K562 (cell line): ENCODE data around the gene ARHGEF17. TPM values are rescaled to one million over a fixed set of nuclear protein-coding genes. Genes with fewer than 3 reads are reported as not detected.

Source experiments
- ILF3 ChIP-seq: fragments of 450-650 bp; IDR thresholded peaks from 2 replicates; pipeline ENCODE4 v1.6.1; 2018; ENCODE audit warnings: antibody characterized with exemption, mild to moderate bottlenecking, moderate library complexity, borderline replicate concordance
- KDM5B ChIP-seq: fragments of 200-600 bp; sonication (generic); IDR thresholded peaks from 2 replicates; pipeline ENCODE4 v1.6.1; 2012; ENCODE audit warnings: low read depth, mild to moderate bottlenecking, moderate library complexity, low read length, control low read depth, inconsistent platforms; ENCODE audit not compliant: insufficient replicate concordance
- RAD21 ChIP-seq, 2 experiments: fragments of 250-450 bp in 1 of 2; fragments of 450-650 bp in 1 of 2; sonication (Bioruptor Pico) in 1 of 2; formaldehyde crosslinking in 1 of 2; IDR thresholded peaks in 1 of 2; conservative IDR thresholded peaks in 1 of 2; 2 replicates each; pipeline versions ENCODE4 v1.4.0 to v1.8.0; 2020 to 2022; ENCODE audit warnings: mild to moderate bottlenecking in 2 of 2, moderate library complexity in 1 of 2
- TAF1 ChIP-seq: IDR thresholded peaks from 2 replicates; pipeline ENCODE4 v1.6.1; 2011; ENCODE audit warnings: mild to moderate bottlenecking, low read length, moderate library complexity; ENCODE audit not compliant: insufficient read depth, control insufficient read depth, severe bottlenecking; ENCODE audit errors: extremely low read depth
- YY1 ChIP-seq, 3 experiments: IDR thresholded peaks; 2 replicates each; pipeline ENCODE4 v1.6.1; 2011; ENCODE audit warnings: low read length in 2 of 3, mild to moderate bottlenecking in 2 of 3, moderate library complexity in 2 of 3, borderline replicate concordance in 1 of 3, control low read depth in 1 of 3, low read depth in 1 of 3; ENCODE audit not compliant: insufficient read depth in 3 of 3, insufficient replicate concordance in 2 of 3, control insufficient read depth in 1 of 3, insufficient read length in 1 of 3; ENCODE audit errors: extremely low read depth in 1 of 3
- ZNF696 ChIP-seq: fragments of 250-450 bp; sonication (Bioruptor Pico); conservative IDR thresholded peaks from 2 replicates; pipeline ENCODE4 v1.4.0; 2020; ENCODE audit warnings: mild to moderate bottlenecking, moderate library complexity
- polyA plus RNA-seq, 8 experiments: library from polyadenylated mRNA; depleted of rRNA in 4 of 8; stranded (reverse) in 5 of 8; unstranded in 3 of 8; fragments of >200 nt; fragmentation: Nextera tagmentation in 2 of 8; fragmentation: Illumina TruSeq in 1 of 8; extraction: Ambion mirVana in 2 of 8; extraction: Trizol in 1 of 8; gene quantifications; 2 replicates each; pipeline versions ENCODE4 v1.2.1 to v1.2.3, GENCODE V29; 2011 to 2014; ENCODE audit warnings: inconsistent platforms in 1 of 8, missing spikeins in 1 of 8
- total RNA-seq, 7 experiments: library from RNA; depleted of rRNA in 6 of 7; stranded (reverse); fragments of >200 nt in 6 of 7; fragmentation: Illumina TruSeq in 2 of 7; extraction: Trizol in 2 of 7; gene quantifications; 2 replicates each; pipeline versions ENCODE4 v1.2.1 to v1.2.3, GENCODE V29; 2011 to 2021; ENCODE audit warnings: low replicate concordance in 1 of 7
- TF ChIP-seq, protein P1 (sequence below): fragments of 450-650 bp; IDR thresholded peaks from 2 replicates; pipeline ENCODE4 v1.7.1; 2018; ENCODE audit warnings: mild to moderate bottlenecking, low read depth; ENCODE audit not compliant: partially characterized antibody
- TF ChIP-seq, protein P2 (sequence below), 2 experiments: fragments of 450-650 bp; formaldehyde crosslinking in 1 of 2; IDR thresholded peaks; 2 replicates each; pipeline versions ENCODE4 v1.4.0 to v1.6.1; 2014 to 2020; ENCODE audit warnings: mild to moderate bottlenecking in 2 of 2, borderline replicate concordance in 1 of 2, low read depth in 1 of 2
- TF ChIP-seq, protein P3 (sequence below): sonication (generic); formaldehyde crosslinking; IDR thresholded peaks from 2 replicates; pipeline ENCODE4 v1.8.1; 2023; ENCODE audit warnings: mild to moderate bottlenecking, missing genetic modification reagents
- TF ChIP-seq, protein P4 (sequence below), 3 experiments: fragments of 200-800 bp in 1 of 3; sonication (Bioruptor generic) in 1 of 3; sonication (generic) in 1 of 3; formaldehyde crosslinking in 1 of 3; IDR thresholded peaks; 2 replicates each; pipeline versions ENCODE4 v1.6.1 to v1.8.0; 2016 to 2022; ENCODE audit warnings: mild to moderate bottlenecking in 2 of 3, missing compliant biosample characterization in 2 of 3, missing genetic modification characterization in 2 of 3, missing genetic modification reagents in 1 of 3

Gene ARHGEF17
- total and polyA plus RNA-seq, 9 of the 15 experiments (the other 6 are each of a cell fraction or from before 2014, with no cell fraction given), result 0.04 to 0.68 (median 0.10) TPM; not detected in 2

DNA sequence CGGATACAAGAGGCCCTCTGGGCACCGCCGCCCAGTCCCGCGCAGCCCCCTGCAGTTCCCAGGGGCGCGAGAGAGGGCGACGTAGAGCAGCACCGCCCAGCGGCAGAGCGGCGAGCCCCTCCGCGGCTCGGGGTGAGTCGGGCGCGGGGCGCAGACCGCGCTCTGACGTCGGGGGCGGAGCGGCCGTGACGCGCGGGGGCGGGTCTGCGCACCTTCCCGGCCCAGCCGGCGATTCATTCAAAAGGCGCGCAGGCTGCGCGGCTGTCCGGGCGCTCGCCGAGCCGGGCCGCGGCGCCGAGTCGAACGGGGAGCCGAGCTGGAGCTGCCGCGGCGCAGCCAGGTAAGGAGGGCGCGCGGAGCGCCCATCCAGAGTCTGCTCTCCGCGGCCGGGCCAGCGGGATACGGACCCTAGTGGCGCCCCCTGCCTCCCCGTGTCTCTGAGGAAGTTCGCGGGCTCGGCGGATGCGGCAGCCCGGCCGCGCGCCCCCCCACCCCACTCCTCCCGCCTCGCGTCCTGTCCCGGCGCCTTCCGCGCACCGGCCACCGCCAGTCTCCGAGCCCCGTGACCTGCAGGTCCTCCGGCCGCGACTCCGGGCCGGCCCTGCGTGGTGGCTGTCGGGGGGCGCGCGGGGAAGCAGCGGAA, 68.2 kb downstream of the ARHGEF17 start, which contains the start of gene RELT (continued):
- TF ChIP-seq ILF3 (peak; percentile 57; the same call in 1 of the 2 replicates), RAD21 (CRISPR knock-in tag; conservative IDR thresholded peaks at IDR 0.05 in 1 of 2, IDR thresholded peaks at IDR 0.05 in 1 of 2) (peak; percentile 48 to 55), TAF1 (peak; percentile 90), ZNF696 (CRISPR knock-in tag) (no peak), YY1 (IDR thresholded peaks at IDR 0.05; ENCODE audit: borderline replicate concordance in 1 of 3, control insufficient read depth in 1 of 3, extremely low read depth in 1 of 3, insufficient read depth in 3 of 3, insufficient read length in 1 of 3, insufficient replicate concordance in 2 of 3, low read depth in 1 of 3, low read length in 2 of 3) (peak in 2 of 3 experiments; percentile 70 to 73), KDM5B (peak; percentile 91)
- TF ChIP-seq, protein P1, sequence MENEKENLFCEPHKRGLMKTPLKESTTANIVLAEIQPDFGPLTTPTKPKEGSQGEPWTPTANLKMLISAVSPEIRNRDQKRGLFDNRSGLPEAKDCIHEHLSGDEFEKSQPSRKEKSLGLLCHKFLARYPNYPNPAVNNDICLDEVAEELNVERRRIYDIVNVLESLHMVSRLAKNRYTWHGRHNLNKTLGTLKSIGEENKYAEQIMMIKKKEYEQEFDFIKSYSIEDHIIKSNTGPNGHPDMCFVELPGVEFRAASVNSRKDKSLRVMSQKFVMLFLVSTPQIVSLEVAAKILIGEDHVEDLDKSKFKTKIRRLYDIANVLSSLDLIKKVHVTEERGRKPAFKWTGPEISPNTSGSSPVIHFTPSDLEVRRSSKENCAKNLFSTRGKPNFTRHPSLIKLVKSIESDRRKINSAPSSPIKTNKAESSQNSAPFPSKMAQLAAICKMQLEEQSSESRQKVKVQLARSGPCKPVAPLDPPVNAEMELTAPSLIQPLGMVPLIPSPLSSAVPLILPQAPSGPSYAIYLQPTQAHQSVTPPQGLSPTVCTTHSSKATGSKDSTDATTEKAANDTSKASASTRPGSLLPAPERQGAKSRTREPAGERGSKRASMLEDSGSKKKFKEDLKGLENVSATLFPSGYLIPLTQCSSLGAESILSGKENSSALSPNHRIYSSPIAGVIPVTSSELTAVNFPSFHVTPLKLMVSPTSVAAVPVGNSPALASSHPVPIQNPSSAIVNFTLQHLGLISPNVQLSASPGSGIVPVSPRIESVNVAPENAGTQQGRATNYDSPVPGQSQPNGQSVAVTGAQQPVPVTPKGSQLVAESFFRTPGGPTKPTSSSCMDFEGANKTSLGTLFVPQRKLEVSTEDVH, result no peak
- TF ChIP-seq, protein P2, sequence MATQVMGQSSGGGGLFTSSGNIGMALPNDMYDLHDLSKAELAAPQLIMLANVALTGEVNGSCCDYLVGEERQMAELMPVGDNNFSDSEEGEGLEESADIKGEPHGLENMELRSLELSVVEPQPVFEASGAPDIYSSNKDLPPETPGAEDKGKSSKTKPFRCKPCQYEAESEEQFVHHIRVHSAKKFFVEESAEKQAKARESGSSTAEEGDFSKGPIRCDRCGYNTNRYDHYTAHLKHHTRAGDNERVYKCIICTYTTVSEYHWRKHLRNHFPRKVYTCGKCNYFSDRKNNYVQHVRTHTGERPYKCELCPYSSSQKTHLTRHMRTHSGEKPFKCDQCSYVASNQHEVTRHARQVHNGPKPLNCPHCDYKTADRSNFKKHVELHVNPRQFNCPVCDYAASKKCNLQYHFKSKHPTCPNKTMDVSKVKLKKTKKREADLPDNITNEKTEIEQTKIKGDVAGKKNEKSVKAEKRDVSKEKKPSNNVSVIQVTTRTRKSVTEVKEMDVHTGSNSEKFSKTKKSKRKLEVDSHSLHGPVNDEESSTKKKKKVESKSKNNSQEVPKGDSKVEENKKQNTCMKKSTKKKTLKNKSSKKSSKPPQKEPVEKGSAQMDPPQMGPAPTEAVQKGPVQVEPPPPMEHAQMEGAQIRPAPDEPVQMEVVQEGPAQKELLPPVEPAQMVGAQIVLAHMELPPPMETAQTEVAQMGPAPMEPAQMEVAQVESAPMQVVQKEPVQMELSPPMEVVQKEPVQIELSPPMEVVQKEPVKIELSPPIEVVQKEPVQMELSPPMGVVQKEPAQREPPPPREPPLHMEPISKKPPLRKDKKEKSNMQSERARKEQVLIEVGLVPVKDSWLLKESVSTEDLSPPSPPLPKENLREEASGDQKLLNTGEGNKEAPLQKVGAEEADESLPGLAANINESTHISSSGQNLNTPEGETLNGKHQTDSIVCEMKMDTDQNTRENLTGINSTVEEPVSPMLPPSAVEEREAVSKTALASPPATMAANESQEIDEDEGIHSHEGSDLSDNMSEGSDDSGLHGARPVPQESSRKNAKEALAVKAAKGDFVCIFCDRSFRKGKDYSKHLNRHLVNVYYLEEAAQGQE (IDR thresholded peaks at IDR 0.05; ENCODE audit: borderline replicate concordance), result peak; percentile 50
- TF ChIP-seq, protein P2 (CRISPR knock-in tag; IDR thresholded peaks at IDR 0.05; ENCODE audit: low read depth), result no peak
- TF ChIP-seq, protein P3, sequence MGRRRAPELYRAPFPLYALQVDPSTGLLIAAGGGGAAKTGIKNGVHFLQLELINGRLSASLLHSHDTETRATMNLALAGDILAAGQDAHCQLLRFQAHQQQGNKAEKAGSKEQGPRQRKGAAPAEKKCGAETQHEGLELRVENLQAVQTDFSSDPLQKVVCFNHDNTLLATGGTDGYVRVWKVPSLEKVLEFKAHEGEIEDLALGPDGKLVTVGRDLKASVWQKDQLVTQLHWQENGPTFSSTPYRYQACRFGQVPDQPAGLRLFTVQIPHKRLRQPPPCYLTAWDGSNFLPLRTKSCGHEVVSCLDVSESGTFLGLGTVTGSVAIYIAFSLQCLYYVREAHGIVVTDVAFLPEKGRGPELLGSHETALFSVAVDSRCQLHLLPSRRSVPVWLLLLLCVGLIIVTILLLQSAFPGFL (CRISPR knock-in tag), result no peak
- TF ChIP-seq, protein P4, sequence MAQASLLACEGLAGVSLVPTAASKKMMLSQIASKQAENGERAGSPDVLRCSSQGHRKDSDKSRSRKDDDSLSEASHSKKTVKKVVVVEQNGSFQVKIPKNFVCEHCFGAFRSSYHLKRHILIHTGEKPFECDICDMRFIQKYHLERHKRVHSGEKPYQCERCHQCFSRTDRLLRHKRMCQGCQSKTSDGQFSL (CRISPR knock-in tag; IDR thresholded peaks at IDR 0.05), result peak; percentile 98
- TF ChIP-seq, protein P4 (tag; IDR thresholded peaks at IDR 0.05), result peak in 1 of 2 experiments; percentile 97; a peak in 2 of 4 replicates
